Stimulated activated naive CD4-positive, alpha-beta T cell treated with Interleukin-2 at 50 U/mL for 16 hours (primary cell): Measurements from ENCODE around the gene TXK.

Experiments
- DNase-seq: peaks from one replicate; lab custom pipeline; 2025; lab: John Stamatoyannopoulos, UW

TXK gene

DNA sequence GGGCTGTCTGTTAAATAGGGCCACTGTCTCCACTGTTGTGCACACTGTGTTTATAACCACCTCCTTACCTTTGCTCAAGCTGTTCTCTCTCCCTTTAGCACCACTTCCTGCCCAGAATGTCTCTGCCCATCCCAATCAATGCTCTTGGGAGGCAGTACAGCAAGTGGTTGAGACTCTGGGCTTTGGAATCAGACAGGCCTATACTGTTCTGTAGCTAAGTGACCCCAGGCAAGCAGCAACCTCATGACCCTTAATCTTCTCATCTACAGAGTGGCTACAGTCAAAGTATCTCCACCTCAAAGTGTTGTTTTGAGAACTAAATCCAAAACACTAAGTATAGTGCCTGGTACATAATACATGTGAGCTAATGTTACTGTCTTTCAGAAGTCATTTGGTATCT, 3.8 kb upstream of the TXK start:
- no peak for DNase-seq

DNA sequence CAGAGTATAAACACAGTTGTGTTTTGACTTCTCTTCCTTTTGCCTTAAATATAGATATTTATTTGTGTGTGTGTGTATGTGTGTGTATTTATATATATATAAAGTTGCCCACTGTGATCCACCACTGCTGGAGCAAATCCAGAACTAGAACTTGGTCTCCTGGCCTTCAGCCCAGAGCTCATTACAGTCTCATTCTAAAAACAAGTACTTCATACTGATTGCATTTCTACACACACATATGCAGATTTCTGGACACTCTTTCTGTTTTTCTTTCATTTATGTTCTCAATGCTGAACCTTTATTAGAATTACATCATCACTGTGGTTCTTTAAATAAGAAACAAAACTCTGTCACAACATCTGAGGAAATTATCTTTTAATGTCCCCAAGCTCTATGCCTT, 381 bp downstream of the TXK start:
- DNase-seq: no peak

DNA sequence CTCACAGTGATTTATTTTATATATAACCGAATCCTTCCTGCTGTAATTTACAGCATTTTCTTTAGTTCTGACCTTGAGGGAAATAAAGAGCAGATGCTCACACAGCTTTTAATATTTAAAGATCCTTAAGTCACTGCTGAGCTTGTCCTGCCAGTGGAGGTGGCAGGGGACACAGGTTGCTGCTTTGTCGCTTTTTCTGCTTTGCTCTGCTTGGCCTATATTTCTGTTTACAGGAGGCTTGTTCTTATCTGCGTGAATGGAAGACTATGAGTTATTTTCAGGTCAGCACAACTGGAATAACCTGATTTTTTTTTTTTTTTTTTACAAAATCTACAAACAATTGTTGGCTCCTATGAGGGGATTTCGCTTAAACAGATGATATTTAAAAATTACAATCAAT, 2.3 kb downstream of the TXK start:
- no peak for DNase-seq

DNA sequence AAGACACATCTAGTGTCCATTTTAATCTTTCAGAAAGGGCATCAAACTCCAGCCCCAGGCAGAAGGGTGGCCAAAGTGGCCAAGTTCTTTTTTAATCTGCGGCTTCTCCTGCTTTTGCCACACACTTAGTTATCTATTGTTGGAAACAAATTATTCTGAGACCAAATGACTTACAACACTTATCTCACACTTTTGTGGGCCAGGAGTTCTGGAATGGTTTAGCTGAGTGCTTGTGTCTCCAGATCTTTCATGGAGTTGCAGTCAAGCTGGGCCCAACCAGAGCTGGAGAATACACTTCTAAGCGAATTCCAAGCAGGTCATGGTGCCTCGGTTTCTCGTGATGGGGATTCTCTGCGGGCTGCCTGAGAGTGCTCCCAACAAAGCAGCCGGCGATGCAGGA, 4.0 kb downstream of the TXK start:
- no peak for DNase-seq

DNA sequence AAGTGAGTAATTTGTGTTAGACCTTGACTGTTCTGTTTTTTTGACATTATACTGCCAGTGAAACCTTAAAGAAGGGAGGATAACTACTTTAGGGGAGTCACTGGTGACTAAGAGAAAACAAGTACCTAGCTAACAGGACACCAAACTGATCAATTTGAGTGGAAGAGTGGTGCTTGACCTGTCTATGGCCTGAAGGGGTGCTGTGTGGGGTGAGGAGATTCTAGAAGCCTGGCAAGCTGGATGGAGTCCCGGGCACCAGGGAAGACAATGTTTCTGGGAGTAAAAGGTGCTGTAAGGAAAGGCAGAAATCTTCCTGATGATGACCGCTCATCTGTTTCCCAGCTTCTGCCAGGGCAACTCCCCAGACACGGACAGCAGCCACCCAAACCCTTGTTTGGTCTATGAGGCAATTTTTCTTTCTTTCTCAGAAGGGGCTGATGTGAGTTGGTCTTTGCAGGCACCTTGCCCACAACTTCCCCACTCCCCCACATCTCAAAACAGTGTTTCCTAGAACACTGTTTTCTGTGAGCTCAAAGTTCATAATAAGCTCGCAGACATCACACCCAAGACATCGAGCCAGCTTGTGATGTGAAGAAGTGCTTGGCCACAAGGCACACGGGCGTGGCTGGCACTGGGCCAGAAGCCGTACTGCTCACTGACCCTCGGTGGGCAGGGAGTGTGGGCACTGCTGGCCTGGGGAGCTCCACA, 4.6 kb downstream of the TXK start:
- DNase-seq: peak; percentile 42

DNA sequence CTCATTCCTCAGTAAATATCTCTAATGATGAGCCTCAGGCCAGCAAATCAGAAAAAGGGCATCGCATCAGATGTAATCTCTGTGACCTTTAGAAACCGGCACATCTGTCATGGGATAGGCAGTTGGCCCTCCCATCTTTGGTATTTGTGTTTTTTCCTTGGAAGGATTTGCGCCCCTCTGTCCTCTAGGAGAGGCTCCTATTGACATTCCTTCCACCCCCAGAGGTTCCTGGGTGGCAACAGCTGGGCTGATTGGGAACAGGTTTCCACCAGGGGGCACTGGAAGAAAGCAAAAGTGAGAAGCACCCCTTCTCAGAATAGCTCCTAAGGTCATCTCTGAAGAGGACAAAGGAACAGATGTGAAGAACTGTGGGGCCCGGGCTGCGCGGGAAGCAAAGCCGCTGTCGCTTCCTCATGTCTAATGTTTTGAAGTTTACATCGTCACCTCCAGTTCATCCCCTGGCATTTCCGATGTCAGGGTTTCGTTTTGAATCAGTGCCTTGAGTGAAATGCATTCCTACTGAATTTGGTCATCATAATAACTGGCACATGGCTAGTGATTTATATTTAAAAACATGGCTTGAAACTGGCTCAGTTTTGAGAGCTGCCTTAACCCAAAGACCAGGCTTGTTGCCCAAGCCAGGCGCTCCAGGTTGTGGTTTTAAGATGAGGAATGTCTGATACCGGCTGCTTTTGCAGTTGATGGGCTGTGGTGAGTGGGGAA, 6.2 kb downstream of the TXK start:
- DNase-seq: peak; percentile 65

DNA sequence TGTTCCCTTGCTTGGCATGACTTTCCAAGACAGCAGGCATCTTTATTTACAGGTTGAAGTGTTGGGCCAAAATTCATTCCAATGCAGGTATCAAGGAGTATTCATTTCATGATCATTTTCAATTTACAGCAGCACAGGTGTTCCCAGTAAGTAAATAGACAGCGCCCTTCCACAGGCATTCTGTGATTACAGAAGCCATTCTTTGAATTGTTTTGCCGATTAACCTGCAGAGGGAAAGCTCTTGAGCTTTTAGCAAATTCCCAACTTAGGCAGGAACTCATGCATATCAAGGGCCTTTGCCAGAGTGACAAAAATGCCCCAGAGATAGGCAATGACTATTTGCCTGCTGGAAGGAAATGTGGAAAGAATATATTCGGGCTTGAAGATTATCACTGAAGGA, 6.8 kb downstream of the TXK start:
- no peak for DNase-seq

DNA sequence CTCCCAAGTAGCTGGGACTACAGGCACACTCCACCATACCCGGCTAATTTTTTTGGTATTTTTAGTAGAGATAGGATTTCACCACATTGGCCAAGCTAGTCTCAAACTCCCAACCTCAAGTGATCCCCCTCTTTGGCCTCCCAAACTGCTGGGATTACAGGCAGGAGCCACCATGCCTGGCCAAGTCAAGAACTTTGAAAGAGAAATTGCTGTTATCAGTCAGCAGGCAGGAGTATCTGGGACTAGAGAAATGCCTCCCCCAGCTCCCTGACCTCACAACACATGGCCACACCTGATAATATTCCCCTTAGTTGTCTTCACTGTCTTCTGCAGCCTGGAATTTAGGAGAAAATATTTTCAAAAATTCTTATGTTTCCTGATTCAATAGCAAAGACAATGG, 7.4 kb downstream of the TXK start:
- DNase-seq: no peak

DNA sequence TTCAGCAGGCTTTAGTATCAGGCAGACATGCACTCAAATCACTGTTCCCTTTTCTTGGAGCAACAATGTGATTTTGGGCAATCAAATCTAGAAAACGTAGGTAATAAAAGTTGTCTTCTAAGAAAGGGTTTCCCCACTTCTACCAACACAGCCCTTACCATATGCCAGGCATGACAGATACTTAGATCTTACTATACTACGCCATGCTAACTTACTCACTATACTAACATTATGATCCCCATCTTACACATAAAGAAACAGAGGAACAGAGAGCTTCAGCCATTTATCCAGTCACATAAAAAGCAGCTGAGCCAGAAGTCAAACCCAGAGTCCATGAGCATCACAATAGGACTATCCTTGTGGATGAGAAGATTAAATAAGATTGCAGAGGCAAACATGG, 9.2 kb downstream of the TXK start:
- no peak for DNase-seq

DNA sequence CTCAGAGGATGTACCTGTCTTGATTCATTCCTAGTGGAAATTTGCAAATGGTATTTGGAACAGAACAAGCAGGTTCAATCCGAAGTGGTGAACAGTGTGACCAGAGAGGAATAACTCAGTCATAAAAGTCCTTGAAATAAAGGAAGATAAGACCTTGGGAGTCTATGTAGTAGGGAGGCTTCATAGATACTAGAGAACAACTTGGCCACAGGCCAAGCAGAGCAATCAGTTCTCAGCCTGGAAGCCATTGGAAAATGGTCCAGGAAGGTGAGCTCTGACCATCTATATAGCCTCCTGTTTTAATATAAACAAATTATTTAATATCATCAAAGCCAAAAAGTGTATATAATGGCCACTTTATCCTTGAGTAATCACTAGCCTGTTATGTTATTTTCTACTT, 11.3 kb downstream of the TXK start:
- no peak for DNase-seq

DNA sequence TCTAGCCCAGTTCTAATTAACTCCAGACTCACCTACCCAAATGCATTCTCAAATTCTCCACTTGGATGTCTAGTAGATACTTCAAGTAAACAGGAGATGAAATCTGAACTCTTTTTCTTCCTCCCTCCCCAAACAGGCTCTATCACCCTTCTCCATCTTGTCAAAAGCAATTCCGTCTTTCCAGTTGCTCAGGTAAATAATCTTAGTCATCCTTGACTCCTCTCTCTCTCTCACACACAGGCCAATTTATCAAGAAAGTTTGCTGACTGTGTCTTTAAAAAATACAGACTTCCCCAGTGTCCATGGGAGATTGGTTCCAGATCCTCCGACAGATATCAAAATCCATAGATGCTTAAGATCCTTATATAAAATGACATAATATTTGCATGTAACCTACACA, 12.9 kb downstream of the TXK start:
- no peak for DNase-seq

DNA sequence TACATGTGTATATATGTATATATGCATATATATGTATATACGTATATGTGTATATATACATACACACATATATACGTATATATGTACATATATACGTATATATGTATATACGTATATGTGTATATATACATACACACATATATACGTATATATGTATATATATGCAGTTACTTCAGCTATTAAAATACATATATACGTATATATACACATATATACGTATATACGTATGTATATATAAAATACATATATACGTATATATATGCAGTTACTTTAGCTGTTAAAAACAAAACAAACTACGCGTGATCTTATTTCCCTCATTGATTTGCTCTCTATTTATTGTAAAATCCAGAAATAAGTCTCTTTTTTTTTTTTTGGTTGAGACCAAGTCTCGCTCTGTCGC, 13.9 kb downstream of the TXK start:
- DNase-seq: no peak

DNA sequence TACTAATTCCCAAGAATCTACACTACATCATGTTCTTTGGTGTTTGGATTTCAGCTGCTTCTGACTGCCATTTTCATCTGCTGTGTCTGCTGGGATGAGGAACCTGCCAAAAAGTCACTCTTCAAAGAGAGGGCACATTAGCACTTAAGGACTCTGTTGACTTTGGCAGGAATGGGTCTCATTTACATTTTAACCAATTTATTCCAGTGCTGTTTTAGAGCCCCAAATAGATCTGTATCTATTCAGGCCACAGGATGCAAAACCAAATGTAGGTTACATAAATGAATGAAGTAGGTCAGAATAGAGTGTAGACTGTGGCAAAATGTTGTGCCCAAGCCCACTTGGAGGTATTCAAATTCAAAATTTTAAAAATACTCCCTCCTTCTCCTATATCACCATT, 14.4 kb downstream of the TXK start:
- no peak for DNase-seq

DNA sequence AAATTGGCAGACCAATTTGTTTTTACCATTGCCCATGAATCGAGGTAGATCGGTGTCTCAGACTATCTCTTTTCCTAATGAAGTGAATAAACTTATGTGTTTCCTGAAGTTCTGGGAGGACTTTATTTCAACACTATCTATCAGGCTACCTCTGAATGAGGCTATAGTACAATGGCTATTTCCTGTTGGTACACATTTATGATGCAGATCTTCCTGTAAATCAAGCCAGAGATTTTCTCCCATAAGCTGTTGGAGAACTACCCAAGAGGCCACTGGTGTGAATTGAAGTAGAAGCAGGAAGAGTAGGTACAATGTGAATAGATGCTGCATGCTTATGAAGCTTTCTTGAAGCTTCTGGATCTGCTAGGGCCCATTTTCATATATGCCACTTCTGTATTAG, 16.0 kb downstream of the TXK start:
- DNase-seq: no peak

DNA sequence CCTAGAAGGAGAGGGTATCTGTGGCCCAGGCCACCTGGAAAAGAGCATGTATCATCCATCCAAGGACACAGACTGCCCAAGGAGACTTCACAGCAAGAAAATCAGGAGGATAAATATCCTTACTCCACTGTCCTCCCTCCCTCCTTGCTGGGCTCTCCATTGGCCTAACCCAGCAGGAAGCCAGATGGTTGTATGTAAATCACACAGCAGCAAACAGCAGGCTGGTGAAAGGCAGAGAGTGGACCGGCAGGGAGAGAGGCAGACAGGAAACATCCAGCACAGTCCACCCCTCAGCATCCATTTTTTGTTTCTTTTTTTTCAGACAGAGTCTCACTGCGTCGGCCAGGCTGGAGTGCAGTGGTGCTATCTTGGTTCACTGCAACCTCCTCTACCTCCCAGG, 17.5 kb downstream of the TXK start:
- DNase-seq: no peak

DNA sequence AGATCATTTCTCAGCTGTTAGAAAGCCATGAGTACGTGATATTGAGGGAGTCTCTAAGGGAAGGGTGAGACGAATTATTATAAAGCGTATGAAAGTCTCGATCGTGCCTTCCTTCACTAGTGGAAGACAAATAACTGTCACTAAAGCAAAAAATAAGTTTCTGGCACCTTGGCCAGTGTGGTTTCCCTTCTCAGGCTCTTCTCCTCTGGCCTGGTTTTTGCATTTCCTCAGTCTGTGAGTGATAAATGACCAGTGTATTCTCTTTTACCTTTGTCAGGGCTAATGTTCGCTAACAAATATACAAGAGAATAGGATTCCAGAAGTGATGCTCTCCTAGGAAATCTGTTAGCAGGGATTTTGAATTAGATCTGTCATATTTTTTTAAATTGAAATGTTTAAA, 19.6 kb downstream of the TXK start:
- no peak for DNase-seq

DNA sequence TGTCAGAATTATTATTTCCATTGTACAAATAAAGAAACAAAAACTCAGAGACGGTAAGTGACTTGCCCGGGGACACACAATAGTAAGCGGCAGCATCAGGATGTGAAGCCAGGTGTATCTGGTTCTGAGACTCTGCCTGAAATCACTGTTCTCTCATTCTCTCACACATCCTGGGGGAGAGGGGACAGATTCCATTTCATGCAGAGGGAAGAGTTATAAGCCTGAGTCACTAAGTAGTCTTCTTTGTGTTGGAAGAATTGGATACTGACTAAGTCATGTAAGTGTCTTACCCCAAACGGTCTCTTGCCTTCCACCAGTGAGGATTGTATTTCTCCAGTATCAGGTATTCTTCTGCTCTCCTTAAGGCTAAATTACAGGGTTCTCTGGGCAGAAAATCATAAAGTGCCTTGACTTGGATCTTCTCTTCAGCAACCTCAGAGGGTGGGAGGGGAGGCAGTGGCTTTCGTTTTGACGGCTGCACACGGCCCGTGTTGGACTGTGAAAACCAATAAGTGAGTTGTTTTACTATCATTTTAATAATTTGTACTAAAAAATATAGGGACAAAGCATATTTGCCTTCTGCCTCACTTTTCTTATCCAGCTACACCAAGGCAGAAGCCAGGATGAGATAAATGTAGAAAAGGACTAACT, 21.9 kb downstream of the TXK start:
- DNase-seq: no peak

DNA sequence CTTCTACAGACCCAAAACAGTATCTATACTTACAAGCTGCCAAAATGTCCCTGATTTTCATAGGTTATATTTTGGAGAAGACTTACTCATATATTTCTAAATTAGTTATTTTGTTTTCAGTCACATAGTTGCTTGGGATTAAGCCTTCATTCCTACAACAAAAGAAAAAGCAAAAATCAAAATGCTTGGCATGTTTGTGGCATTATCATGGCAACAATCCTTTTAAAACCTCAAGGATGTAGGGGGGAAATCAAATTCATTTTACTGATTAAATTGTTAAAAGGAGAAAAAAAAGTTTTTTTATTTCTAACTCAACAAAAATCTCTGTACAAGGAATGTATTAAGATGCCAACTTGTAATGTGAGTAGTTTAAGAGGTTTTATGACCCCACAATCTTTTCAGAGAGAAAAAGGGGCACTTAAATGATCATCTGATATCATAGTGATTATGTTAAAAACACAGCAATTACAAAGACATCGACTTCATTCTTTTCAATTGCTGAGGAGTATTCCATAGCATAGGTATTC, 23.5 kb downstream of the TXK start:
- no peak for DNase-seq

DNA sequence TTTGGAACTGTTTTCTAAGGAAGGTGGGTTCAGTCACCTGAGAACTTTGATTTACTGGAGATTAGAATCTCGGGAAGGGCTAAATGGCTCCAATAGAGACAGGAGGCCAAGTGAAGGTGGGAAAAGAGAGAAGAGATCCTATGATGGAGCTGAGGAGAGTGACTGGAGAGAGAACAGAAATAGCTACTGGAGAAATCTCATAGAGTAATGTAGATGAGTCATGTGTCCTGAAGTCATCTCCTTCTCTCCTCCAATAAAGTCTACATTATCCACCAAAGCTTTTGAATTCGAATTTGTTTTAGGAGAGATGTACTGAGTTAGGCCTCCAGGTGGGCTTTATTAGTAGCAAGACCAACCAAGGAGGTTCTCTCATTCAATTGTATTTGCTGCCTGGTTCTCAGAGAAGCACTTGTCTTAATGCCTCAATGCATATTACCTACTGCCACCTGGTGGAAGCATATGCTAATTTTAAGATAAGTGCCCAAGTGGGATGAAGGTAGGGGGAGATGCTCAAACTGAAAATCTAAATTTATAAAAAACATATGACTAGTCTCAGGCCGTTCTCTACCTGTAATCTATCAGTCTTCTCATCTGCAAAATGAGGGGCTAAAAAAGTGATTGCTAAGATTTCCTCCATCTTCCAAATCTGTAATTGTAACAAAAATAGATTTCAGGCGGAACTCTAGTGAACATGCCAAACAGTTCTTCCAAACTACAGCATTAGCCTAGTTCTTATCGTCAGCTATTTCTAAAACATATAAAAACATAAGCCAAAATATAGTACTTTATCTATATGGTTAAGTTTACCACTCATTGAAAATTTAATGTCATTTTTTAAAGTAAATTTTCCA, 24.4 kb downstream of the TXK start:
- DNase-seq: no peak

DNA sequence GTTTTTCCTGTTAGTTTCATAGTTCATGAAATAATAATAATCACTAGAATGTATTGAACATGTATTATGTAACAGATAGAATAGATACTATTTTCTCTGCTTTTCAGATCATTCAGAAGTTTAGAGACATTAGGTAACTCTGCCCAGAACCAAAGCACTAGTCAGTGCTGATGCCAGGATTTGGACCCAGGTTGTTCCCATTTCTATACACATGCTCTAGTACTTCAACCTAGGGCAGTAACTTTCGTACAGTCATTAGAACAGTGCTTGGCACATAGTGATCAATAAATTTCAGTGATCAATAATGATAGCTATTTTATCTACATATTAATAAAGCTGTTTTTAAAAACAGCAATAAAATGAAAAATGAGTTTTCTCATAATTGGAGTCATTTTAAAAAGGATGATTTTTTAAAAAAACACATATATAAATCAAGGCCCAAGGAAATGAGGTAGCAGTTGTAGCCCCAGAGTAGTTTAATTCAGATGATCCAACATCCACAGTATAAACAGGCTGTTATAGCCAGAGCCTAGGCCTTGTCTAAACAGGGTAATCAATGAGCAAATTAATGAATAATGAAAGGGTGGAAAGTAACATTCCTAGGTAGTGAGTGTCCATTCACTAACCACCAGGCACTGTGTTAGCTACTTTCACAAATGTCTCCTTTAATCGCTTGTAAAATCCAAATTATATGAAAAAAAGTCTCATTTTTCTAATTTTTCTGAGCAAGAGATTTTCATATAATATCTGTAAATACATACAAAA, 25.6 kb downstream of the TXK start:
- no peak for DNase-seq

DNA sequence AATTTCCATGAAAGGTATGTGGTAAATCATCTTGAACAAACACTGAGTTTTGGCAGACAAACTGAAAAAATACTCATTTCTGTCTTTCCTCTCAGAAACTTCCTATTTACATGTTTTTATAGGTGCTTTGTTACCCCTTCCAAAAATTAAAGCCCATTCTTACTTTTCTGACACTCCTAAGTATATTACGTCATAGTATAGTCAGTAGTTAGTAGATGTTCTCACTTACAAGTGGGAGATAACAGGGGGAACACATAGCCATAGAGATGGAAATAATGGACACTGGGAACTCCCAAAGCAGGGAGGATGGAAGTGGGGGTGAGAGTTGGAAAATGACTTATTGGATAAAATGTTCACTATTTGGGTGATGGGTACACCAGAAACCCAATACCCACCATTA, 28.8 kb downstream of the TXK start:
- DNase-seq: no peak
